CD4-positive, alpha-beta T cell treated with Interleukin-12 subunit alpha and Interleukin-12 subunit beta, for 1 hour (primary cell): ENCODE measurements around the gene POLR1G.

Source experiments
- DNase-seq: peaks from one replicate; pipeline ENCODE4 v3.0.0-alpha.2; 2020

POLR1G gene, protein sequence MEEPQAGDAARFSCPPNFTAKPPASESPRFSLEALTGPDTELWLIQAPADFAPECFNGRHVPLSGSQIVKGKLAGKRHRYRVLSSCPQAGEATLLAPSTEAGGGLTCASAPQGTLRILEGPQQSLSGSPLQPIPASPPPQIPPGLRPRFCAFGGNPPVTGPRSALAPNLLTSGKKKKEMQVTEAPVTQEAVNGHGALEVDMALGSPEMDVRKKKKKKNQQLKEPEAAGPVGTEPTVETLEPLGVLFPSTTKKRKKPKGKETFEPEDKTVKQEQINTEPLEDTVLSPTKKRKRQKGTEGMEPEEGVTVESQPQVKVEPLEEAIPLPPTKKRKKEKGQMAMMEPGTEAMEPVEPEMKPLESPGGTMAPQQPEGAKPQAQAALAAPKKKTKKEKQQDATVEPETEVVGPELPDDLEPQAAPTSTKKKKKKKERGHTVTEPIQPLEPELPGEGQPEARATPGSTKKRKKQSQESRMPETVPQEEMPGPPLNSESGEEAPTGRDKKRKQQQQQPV

DNA sequence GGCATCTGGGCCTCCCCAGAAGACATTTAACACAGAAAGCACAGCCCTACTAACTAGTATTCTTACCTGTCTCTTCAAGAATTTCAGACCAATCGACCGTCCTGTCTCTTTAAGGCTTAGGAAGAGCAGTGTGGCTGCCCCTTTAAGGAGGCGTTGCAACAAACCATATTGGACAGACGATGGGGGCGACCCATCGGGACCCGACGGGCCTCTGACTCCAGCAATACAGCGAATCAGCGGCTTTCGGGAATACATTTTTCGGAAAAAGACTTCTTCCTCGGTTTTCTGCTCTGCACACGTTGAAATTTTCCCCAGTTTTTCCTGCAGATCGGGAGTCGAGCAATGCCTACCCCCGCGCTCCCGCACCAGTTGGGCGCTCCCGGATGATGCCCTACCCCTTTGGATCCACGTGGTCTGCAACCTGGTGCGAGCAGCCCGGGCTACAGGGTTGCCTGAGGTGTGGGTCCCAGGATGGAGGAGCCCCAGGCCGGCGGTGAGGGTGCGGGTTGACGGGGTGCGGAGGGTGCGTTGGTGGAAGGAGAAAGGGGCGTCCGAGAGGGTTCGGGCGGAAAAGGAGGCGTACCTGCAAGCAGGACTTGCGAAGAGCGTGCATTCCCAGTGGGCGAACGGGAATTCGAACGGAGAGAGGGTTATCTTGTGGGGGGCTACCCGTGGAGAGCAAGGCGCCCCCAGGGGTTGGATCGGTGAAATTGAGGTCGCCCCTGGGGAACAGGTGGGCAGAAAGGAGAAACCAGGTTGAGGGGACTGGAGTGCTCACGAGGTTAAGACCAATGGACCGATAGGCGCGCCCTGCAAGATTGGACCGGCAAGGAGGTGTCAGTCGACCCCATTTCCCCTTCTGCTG lies at the start of gene POLR1G:
TSS of gene POLR1G (plus strand) at position 419 of the 865 bp plus-strand sequence. CDS start at position 472, 53 bp downstream.
- DNase-seq, result peak; percentile 81

DNA sequence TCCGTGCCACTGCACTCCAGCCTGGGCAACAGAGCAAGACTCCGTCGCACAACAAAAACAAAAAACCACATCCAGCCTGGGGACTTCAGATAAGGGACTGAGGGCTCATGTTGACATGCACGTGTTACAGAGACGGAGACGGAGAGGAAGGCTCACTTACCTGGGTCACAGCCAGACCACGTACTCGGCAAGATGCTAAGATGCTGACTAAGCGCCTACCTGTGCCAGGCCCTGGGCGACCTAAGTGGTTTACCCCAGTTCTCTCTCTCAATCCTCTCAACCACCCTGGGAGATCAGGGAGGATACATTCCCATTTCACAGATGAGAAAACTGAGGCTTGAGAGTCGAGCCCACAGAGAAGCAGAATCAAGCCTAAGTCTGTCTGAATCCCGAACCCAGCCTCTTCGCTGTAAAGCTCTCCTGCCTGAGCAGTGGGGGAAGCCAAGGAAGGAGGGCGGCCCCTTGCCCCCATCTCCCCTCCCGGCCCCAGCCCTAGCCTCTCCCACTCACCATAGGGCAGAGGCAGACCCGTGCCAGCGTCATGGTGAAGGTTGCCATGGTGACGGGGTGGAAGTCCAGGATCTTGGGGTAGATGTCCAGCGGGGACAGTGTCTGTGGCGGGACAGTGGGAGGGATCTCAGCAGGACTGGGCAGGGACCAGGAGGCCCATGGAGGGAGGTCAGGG lies 49.5 kb upstream of the POLR1G start:
- DNase-seq, result no peak

DNA sequence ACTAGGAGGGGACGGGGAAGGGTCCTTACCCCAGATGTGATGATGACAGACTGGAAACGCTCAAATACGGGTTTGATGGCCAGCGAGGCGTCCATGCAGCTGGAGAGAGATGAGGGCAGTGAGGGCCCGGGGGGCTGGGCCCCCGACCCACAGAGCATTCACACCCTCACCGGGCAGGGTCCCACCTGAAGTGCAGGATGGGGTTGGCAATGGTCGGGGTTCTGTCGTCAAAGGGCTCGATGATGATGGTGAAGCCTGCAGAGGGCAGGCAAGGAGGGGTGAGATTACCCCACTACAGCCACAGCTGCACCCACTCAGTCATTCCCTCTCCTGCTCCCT lies 49.0 kb upstream of the POLR1G start:
- DNase-seq, result no peak

DNA sequence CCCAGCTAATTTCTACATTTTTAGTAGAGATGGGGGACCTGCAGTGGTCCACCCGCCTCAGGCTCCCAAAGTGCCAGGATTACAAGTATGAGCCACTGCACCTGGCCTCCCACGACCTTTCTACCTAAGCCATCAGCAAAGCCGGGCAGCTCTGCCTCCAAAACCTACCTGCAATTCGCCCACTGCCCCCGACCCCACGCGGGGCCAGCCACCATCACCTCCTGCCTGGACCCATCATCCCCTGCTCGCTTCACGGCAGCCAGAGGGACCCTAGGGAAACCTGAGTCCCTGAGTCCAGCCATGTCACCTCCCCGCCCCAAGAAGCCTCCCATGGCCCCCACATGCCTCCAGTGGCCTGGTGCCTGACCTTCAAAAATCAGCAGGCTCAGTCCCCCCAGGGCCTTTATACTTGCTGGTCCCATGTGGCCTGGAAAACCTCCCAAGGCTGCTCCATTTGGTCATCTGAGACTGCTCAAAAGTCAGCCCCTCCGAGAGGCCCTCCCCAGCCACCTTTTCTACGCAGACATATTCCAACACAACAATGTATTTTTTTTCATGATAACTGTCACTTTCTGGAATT lies 48.1 kb upstream of the POLR1G start:
- DNase-seq, result no peak

DNA sequence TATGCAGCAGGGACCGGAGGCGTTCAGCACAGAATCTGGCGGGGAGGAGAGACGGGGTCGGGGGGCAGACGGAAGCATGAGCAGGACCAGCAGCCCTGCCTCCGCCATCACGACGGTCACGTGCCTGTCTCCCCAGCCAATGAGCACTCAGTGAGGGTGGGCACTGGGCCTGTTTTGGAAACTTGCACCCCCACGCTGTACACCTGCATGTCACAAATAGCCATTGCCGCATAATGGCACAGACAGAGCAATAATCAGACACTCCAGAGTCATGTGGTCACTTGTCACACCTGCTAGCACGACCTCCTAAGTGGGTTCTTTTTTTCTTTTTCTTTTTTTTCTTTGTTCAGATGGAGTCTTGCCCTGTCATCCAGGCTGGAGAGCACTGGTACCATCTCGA lies 44.8 kb upstream of the POLR1G start:
- DNase-seq, result no peak

DNA sequence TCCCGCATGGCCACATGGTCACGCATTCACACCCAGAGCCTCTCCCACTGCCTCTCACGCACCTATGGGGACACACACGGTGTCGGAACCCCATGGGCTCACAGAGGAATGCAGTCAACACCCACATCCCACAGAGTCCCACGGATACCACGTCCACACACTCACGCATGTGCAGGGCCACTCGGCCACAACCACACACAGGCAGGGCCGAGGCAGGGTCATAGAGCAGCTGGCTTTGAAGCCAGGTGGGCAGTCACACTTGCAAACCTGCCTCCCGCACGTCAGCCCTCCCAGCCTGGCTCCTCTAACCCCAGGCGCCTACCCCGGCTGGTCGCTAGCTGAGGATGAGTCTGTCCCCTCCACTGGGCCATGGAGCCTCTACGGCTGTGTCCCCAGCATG lies 44.2 kb upstream of the POLR1G start:
- DNase-seq, result no peak

DNA sequence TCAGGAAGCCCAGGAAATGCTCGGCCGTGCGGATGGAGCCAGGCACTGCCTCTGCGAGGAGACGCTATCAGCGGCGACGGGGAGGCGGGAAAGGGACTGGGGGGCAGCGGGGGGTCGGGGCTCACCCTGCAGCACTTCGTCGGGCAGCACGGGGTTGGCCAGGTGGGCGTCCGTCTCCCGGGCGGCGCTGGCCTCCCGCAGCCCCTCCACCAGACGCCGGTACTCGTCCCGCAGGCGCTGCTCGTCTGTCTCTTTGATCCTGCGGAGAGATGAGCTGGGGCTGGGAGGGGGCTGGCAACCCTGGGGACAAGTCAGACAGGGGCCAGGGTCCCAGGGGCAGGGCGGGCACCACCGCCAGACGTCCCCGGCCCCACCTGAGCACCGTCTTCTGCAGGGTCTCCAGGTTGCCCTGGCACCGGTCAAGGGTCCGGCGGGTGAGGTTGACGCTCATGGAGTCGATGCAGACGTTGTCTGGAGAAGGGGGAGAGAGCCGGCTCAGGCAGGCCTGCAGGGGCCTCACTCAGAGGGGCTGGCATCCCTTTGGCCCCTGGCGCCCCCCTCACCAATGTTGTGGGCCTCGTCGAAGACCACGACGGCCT lies 42.5 kb upstream of the POLR1G start:
- no peak for DNase-seq

DNA sequence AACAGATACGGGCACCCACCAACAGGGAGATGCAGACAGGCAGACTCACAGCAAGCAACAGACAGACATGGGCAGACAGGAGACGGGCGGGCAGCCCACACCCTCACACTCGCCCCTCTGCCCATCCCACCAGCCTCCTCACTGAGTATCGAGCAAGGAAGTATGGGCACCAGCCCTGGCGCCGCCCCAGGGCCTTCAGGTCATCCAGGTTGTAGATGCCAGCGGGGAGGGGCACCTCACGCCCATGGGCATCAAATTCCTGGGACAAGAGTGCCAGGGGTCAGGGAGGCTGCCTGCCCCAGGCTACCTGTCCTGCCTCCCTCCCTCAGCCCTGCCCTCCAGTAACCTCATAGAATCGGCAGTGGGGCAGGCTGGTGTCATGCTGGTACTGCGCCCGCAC lies 41.7 kb upstream of the POLR1G start:
- no peak for DNase-seq

DNA sequence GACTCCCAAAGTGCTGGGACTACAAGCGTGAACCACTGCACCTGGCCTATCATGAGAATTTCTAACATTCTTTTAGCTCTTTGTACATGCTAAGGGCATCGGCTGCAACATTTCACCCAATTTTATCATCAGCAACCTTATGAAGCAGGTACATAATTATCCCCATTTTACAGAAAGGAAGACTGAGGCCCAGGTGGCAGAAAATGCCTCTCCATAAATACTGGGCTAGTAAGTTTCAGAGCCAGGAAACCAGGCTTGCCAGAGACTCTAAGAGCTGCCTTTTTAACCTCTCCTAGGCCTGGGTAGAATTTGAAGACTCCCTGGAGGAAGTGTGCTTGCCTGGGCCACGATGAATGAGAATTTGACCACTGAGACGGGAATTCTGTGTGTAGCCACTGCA lies 38.3 kb upstream of the POLR1G start:
- DNase-seq, result no peak

DNA sequence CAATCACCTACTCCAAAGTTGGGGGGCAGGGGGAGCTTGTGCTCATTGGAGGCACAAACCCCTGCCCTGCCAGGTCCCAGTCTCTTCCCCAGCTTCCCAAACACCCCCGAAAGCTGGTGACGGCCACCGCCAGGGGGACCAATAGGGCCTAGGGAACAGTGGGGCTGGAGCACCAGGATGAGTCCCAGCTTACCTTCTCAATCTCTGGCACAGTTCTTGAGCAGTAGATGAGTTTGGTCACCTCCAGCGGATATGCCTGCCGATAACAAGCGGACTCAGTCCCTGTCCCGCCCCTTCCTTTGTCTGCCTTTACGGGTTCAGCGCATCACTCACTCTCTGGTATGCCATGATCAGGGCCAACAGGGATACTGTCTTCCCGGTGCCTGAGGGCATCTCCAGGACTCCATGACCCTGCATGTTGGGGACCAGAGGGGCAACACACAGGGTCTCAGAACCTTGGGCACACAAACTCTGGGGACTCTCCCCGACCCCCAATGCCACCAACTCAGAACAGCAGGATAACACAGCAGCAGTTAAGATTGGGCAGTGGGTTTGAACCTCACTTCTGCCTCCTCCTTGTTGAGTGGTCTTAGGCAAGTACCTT lies 37.6 kb upstream of the POLR1G start:
- DNase-seq, result no peak

DNA sequence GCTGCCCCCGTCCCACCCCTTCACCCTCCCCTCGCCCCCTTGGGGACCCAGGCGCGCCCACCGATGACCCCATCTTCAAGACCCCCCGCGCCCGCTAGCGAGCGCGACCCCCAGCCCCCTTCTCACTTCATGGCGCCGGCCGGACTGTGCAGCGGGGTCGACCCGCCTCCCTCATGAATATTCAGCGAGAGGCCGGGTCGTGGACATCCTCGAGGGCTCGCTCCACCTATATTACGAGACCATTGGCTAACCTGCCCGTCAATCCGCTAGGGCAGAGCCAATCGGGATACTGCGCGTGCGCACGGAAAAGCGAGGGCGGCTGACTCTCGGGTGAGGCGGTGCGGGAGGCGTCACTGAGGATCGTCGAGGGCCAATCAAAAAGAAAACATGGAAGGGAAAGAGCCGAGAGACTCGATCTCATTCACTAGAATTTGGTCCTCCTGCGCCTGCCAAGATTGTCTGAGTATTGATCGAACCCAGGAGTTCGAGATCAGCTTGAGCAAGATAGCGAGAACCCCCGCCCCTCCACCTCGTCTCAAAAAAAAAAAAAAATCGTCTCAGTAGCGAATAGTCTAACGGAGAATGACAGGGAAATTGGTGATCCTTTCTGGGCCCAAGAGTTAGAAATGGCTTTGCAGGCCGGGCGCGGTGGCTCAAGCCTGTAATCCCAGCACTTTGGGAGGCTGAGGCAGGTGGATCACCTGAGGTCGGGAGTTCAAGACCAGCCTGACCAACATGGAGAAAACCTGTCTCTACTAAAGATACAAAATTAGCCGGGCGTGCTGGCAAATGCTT lies 35.8 kb upstream of the POLR1G start, which contains the start of gene ERCC2:
TSS of gene ERCC2 (minus strand) at position 164 of the 795 bp plus-strand sequence. CDS start at position 131, 33 bp downstream.
- DNase-seq, result peak; percentile 100

DNA sequence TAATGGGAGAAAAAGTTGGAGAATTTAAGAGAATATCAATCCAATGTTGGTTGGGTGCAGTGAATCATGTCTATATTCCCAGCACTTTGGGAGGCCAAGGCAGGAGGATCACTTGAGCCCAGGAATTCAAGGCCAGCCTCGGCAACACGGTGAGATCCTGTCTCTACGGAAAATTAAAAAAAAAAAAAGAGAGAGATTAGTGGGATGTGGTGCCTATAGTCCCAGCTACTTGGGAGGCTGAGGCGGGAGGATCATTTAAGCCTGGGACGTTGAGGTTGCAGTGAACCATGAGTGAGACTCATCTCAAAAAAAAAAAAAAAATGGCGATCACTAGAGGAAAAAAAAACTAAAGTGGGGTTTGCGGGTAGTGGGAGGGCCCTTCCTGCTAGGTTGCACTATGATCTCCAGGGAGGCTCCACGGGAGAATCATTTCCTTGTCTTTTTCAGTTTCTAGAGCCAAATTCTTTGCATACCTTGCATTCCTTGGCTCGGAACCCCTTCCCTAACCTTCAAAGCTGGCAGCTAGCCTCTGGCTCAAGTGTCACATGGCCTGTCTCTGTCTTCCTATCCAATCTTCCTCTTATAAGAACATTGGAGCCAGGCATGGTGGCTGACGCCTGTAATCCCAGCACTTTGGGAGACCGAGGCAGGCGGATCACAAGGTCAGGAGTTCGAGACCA lies 30.3 kb upstream of the POLR1G start:
- no peak for DNase-seq

DNA sequence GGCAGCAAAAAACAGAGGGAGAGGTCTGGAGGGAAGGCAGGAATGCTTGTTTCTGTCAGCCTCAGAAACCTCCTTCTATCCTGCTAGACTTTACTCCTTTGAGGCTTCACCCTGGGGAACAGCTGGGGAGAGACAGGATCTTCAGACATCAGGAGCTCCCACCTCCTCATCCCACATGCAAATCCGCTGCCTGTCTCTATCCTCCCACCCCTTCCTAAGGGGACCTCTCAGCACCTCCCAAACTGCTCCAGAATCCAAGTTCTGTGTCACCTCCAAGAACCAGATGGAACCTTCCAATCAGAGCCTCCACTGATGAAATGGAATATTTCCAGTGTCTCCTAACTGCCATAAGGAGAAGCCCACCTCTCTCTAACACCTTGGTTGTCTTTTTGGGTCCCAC lies 26.3 kb upstream of the POLR1G start:
- DNase-seq, result no peak

DNA sequence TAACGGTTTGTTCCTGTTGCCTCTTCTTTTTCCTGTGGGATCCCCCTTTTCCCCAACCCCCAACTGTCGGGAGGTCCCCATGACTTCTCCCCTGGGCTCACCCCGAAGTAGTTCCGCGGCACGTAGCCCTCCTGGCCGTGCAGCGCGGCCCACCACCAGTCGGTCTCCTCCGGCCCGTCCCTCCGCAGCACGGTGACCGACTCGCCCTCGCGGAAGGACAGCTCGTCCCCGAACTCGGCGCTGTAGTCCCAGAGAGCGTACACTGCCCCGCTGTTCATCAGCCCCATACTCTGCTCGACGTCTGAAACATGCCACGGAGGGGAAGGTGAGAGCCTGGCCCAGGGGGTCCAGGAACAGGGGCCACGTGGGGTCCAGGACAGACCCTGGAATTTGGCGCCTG lies 24.0 kb upstream of the POLR1G start:
- no peak for DNase-seq

DNA sequence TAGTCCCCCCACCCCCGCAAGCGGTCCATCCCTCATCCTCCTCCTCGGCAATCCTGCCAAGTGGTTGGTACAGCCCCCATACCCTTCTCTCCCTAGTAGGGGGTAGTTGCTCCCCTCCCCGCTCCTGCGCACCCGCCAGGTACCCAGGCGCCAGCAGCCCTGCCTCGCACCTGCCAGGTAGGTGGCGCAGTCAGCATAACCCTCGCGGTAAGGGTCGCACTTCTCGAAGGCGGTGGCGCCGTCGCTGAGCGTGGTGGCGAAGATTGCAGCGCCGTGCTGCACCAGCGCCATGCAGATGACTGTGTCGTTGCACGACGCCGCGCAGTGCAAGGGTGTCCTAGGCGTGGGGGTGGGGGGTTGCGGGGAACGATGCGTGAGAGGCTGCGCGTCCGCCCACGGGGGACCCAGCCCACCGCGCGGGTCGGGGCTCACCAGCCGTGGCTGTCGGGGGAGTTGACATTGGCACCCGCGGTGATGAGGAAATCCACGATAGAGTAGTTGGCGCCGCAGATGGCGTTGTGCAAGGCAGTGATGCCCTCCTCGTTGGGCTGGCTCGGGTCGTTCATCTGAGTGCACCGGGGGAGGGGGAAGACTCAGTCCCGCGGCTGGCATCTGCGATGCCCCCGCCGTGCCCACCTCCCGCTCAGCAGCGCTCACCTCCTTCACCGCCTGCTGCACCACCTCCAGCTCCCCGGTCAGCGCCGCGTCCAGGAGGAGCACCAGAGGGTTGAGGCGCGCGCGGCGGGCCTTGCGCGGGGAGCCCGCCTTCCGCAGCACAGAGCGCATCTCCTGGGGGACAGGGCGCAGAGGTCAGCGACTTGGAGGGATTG lies 20.8 kb upstream of the POLR1G start:
- DNase-seq, result no peak

DNA sequence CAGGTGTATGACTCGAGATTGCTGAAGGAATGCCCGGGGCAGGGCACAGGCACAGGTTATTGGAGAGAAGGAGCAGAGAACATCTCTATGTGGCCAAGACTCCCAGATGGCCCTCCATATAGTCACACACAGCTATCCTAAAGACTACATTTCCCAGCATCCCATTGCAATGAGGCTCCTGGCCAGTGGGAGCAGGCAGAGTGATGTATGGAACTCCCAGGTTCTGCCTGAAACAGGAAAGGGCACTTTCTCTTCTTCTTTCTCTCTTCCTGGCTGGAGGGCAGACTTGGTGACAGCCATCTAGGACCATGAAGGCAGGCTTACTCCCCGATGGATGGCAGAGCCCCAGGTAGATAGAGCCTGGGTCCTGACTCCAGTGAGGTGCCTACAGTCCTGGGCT lies 15.1 kb upstream of the POLR1G start:
- no peak for DNase-seq

DNA sequence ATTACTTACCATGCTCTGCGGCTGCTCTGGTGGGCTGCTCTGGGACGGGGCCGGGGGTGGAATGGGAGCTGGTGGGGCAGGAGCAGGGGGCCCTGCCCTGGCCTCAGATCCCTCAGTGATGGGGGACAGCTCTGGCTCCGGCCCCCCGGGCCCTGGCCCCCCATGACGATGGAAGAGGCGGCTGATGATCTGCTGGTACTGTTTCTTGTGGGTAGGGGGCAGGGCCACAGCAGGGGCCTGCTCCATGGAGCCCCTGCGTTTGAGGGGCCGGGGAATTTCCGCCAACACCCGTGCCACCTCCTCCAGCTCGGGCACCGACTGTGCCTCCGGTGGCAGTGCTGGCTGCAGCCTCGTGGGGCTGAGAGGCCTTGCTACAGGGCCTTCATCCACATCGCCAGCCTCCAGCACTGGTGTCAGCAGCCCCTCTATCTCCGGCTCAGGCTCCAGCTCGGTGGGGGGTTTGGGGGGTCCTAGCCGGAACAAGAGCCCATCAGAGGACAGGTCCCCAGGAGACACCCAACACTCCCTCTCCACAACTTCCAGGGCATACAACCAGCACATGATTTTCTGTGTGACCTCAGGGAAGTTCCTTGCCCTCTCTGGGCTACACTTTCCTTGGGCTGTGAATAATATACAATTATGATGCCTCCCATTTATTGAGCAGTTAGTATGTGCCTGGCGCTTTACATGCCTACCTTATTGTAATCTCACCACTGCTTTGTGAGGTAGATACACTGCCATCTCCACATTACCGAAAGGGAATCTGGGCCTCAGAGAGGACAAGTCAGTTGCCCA lies 14.4 kb upstream of the POLR1G start:
- DNase-seq, result no peak

DNA sequence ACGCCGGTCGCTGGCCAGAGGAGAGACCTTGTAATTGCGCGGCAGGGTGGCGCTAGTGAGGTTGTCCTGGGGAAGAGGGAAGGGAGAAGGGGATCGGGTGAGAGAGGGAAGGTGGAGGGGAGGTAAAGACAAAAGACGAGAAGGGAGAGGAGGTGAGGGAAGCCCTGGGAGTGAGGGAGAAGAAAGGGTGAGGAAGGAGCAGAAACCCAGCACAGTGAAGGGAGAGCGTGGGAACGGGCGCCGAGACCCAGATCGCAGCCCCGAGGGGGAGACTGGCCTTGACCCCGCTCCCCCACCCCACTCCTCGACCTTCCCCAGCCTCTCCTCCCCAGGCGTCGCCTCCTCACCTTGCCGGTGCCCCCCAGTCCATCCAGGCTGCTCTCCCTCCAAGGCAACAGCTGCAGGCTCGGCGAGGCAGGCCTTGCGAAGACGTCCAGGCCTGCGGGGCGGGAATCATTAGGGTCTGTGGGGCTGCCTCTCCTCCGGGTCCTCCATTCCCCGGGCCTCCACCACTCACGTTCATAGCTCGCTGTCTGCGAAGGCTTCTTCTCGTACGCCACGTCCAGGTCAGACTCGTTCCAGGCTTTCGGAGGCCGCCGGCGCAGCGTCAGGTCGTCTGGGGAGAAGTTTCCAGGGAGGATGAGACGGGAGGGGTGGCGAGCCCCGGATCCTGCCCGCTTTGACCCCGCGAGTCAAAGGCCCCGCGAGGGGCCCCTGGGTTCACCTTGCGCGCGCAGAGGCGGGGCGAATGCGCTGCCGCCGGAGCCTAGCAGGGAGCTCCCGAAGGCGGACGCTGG lies 10.4 kb upstream of the POLR1G start:
- DNase-seq, result no peak
